Breast epithelium (tissue), 3 donors: ENCODE data around the gene ADAM23.

ENCODE experiments used
- CTCF ChIP-seq, 3 donors: fragments of 450-650 bp; IDR thresholded peaks; one replicate each; pipeline ENCODE4 v1.5.1; 2016 to 2017; ENCODE audit warnings: antibody characterized with exemption in 3 of 3, mild to moderate bottlenecking in 3 of 3, moderate library complexity in 3 of 3
- POLR2A ChIP-seq: fragments of 450-650 bp; IDR thresholded peaks from one replicate; pipeline ENCODE4 v1.6.1; 2016; ENCODE audit warnings: antibody characterized with exemption, mild to moderate bottlenecking, moderate library complexity
- POLR2AphosphoS5 ChIP-seq, 3 donors: sonication (generic); formaldehyde crosslinking; IDR thresholded peaks; one replicate each; pipeline ENCODE4 v1.6.1; 2017; ENCODE audit warnings: antibody characterized with exemption in 3 of 3

GRCh38 chr2:206494061-206494460, 50.7 kb downstream of the ADAM23 start:
- TF ChIP-seq CTCF (IDR thresholded peaks at IDR 0.05), result no peak
- no peak for TF ChIP-seq POLR2AphosphoS5 (IDR thresholded peaks at IDR 0.05)
- no peak for TF ChIP-seq POLR2A
